Liver (tissue), 9 donors: ENCODE data around the gene GUCA1A. TPM values are rescaled to one million over a fixed set of nuclear protein-coding genes. Genes with fewer than 3 reads are reported as not detected.

Source experiments
- DNase-seq: peaks from one replicate; pipeline ENCODE4 v3.0.0-alpha.2; 2017; ENCODE audit warnings: low spot score
- H3K27ac ChIP-seq, 2 donors: one replicate each; pipeline ENCODE4 v1.7.0; 2013; ENCODE audit warnings: inconsistent platforms in 2 of 2, low read length in 2 of 2, control low read depth in 1 of 2, low read depth in 1 of 2, mild to moderate bottlenecking in 1 of 2
- H3K27me3 ChIP-seq, 4 donors: one replicate each; pipeline versions ENCODE4 v1.6.1 to v1.7.0; 2013; ENCODE audit warnings: low read length in 3 of 4, inconsistent platforms in 1 of 4, mild to moderate bottlenecking in 1 of 4, moderate library complexity in 1 of 4; ENCODE audit not compliant: control insufficient read depth in 4 of 4, insufficient read depth in 4 of 4
- H3K36me3 ChIP-seq, 4 donors: one replicate each; pipeline versions ENCODE4 v1.6.1 to v1.7.0; 2013; ENCODE audit warnings: low read length in 3 of 4, mild to moderate bottlenecking in 3 of 4, low read depth in 1 of 4, moderate library complexity in 1 of 4; ENCODE audit not compliant: control insufficient read depth in 4 of 4, insufficient read depth in 3 of 4
- H3K4me1 ChIP-seq, 4 donors: one replicate each; pipeline versions ENCODE4 v1.6.1 to v1.7.0; 2013; ENCODE audit warnings: low read length in 3 of 4, mild to moderate bottlenecking in 3 of 4, moderate library complexity in 1 of 4; ENCODE audit not compliant: control insufficient read depth in 4 of 4, insufficient read depth in 4 of 4
- H3K4me3 ChIP-seq, 3 donors: one replicate each; pipeline versions ENCODE4 v1.6.1 to v1.7.0; 2013; ENCODE audit warnings: low read length in 3 of 3, control low read depth in 1 of 3, low read depth in 1 of 3, mild to moderate bottlenecking in 1 of 3
- H3K9ac ChIP-seq, 2 donors: one replicate each; pipeline ENCODE4 v1.7.0; 2013; ENCODE audit warnings: low read length in 2 of 2, mild to moderate bottlenecking in 2 of 2, moderate library complexity in 2 of 2, control low read depth in 1 of 2, low read depth in 1 of 2
- H3K9me3 ChIP-seq, 4 donors: one replicate each; pipeline versions ENCODE4 v1.6.1 to v1.7.0; 2013; ENCODE audit warnings: low read length in 3 of 4; ENCODE audit not compliant: control insufficient read depth in 4 of 4
- EGR1 ChIP-seq, 2 donors: IDR thresholded peaks; 2 replicates each; pipeline ENCODE4 v1.6.1; 2016 to 2018; ENCODE audit warnings: antibody characterized with exemption in 2 of 2, low read depth in 2 of 2
- FOXA1 ChIP-seq: IDR thresholded peaks from 2 replicates; pipeline ENCODE4 v1.6.1; 2016; ENCODE audit warnings: antibody characterized with exemption
- FOXA2 ChIP-seq: IDR thresholded peaks from 2 replicates; pipeline ENCODE4 v1.6.1; 2016; ENCODE audit warnings: antibody characterized with exemption
- GABPA ChIP-seq, 2 donors: IDR thresholded peaks in 1 of 2; conservative IDR thresholded peaks in 1 of 2; 2 replicates each; pipeline ENCODE4 v1.6.1; 2016; ENCODE audit warnings: antibody characterized with exemption in 2 of 2, mild to moderate bottlenecking in 1 of 2, moderate library complexity in 1 of 2
- HNF4A ChIP-seq, 2 donors: conservative IDR thresholded peaks; 2 replicates each; pipeline ENCODE4 v1.6.1; 2016; ENCODE audit warnings: antibody characterized with exemption in 2 of 2, mild to moderate bottlenecking in 2 of 2
- HNF4G ChIP-seq: IDR thresholded peaks from 2 replicates; pipeline ENCODE4 v1.6.1; 2016; ENCODE audit warnings: antibody characterized with exemption
- JUND ChIP-seq, 2 donors: IDR thresholded peaks; 2 replicates each; pipeline ENCODE4 v1.6.1; 2016; ENCODE audit warnings: antibody characterized with exemption in 2 of 2
- MAX ChIP-seq: IDR thresholded peaks from 2 replicates; pipeline ENCODE4 v1.6.1; 2016; ENCODE audit warnings: antibody characterized with exemption
- NR2F2 ChIP-seq: IDR thresholded peaks from 2 replicates; pipeline ENCODE4 v1.6.1; 2016; ENCODE audit warnings: antibody characterized with exemption
- RXRA ChIP-seq, 2 donors: IDR thresholded peaks; 2 replicates each; pipeline ENCODE4 v1.6.1; 2017 to 2018; ENCODE audit warnings: antibody characterized with exemption in 2 of 2, mild to moderate bottlenecking in 1 of 2
- SP1 ChIP-seq: IDR thresholded peaks from 2 replicates; pipeline ENCODE4 v1.6.1; 2018; ENCODE audit warnings: antibody characterized with exemption, mild to moderate bottlenecking
- TAF1 ChIP-seq: conservative IDR thresholded peaks from 2 replicates; pipeline ENCODE4 v1.6.1; 2016; ENCODE audit warnings: antibody characterized with exemption, mild to moderate bottlenecking
- YY1 ChIP-seq: IDR thresholded peaks from 2 replicates; pipeline ENCODE4 v1.6.1; 2016; ENCODE audit warnings: antibody characterized with exemption, mild to moderate bottlenecking
- WGBS: extraction: QIAGEN DNeasy Blood & Tissue Kit; methylation state at CpG from one replicate; pipeline ENCODE4 v1.1.7; 2013; 5-methylcytosine and 5-hydroxymethylcytosine counted together
- polyA plus RNA-seq, 2 donors: library from polyadenylated mRNA; stranded (reverse) in 1 of 2; unstranded in 1 of 2; fragments of 200-250 nt in 1 of 2; fragments of >200 nt in 1 of 2; fragmentation: Nextera tagmentation in 1 of 2; extraction: Ambion mirVana in 1 of 2; gene quantifications; one replicate each; pipeline versions ENCODE4 v1.2.1 to v1.2.3, GENCODE V29; 2013 to 2015
- total RNA-seq, 2 donors: library from RNA; depleted of rRNA; stranded (reverse); fragments of >200 nt; gene quantifications; one replicate each; pipeline ENCODE4 v1.2.3, GENCODE V29; 2014
- TF ChIP-seq, protein P1 (sequence below): IDR thresholded peaks from 2 replicates; pipeline ENCODE4 v1.6.1; 2016; ENCODE audit warnings: antibody characterized with exemption, mild to moderate bottlenecking
- TF ChIP-seq, protein P2 (sequence below): IDR thresholded peaks from 2 replicates; pipeline ENCODE4 v1.6.1; 2016; ENCODE audit warnings: antibody characterized with exemption
- TF ChIP-seq, protein P3 (sequence below): IDR thresholded peaks from 2 replicates; pipeline ENCODE4 v1.6.1; 2016; ENCODE audit warnings: antibody characterized with exemption
- TF ChIP-seq, protein P4 (sequence below): fragments of 150-350 bp; IDR thresholded peaks from 2 replicates; pipeline ENCODE4 v1.5.1; 2017; ENCODE audit warnings: improper control_type of control experiment, low read depth, low read length; ENCODE audit not compliant: missing input control
- donor health status: healthy.
- donor health status: healthy.
- donor health status: healthy.
- donor health status: healthy.
- donor health status: healthy.

The GUCA1A gene
- total and polyA plus RNA-seq, 4 donors = not detected

DNA sequence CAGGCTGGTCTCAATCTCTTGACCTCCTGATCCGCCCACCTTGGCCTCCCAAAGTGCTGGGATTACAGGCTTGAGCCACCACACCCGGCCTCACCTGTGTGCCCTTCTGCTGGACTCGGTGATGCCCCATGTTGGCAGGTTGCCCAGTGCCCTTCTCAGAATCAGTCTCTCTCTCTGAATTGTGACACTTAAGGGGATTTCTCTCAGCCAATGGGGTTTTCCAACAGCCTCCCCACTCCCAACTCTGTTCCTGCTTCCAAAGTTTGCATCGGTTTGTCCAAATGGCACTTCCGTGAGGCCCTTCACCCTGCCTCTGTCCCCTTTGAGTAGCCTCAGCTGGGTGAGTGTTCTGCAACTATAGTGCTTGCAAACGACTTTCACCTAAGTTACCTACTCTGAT, 47.6 kb downstream of the GUCA1A start:
- H3K9ac ChIP-seq = no peak overlapping the region
- H3K36me3 ChIP-seq = no peaks in the 10 kb centered on the region
- DNase-seq = no peak
- 75% methylated on average over 6 of the region's 6 CpGs for WGBS
- no peaks in the 10 kb centered on the region for H3K27me3 ChIP-seq
- no peaks in the 10 kb centered on the region for H3K9me3 ChIP-seq
- no peak overlapping the region for H3K4me3 ChIP-seq
- TF ChIP-seq MAX = no peak
- TF ChIP-seq FOXA2 = no peak
- no peak for TF ChIP-seq HNF4A (conservative IDR thresholded peaks at IDR 0.05)
- no peak for TF ChIP-seq HNF4G
- no peak for TF ChIP-seq YY1
- TF ChIP-seq, protein P1, sequence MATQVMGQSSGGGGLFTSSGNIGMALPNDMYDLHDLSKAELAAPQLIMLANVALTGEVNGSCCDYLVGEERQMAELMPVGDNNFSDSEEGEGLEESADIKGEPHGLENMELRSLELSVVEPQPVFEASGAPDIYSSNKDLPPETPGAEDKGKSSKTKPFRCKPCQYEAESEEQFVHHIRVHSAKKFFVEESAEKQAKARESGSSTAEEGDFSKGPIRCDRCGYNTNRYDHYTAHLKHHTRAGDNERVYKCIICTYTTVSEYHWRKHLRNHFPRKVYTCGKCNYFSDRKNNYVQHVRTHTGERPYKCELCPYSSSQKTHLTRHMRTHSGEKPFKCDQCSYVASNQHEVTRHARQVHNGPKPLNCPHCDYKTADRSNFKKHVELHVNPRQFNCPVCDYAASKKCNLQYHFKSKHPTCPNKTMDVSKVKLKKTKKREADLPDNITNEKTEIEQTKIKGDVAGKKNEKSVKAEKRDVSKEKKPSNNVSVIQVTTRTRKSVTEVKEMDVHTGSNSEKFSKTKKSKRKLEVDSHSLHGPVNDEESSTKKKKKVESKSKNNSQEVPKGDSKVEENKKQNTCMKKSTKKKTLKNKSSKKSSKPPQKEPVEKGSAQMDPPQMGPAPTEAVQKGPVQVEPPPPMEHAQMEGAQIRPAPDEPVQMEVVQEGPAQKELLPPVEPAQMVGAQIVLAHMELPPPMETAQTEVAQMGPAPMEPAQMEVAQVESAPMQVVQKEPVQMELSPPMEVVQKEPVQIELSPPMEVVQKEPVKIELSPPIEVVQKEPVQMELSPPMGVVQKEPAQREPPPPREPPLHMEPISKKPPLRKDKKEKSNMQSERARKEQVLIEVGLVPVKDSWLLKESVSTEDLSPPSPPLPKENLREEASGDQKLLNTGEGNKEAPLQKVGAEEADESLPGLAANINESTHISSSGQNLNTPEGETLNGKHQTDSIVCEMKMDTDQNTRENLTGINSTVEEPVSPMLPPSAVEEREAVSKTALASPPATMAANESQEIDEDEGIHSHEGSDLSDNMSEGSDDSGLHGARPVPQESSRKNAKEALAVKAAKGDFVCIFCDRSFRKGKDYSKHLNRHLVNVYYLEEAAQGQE = no peak
- no peak for TF ChIP-seq JUND (IDR thresholded peaks at IDR 0.05)
- no peak for TF ChIP-seq NR2F2
- TF ChIP-seq FOXA1 = no peak
- TF ChIP-seq, protein P2, sequence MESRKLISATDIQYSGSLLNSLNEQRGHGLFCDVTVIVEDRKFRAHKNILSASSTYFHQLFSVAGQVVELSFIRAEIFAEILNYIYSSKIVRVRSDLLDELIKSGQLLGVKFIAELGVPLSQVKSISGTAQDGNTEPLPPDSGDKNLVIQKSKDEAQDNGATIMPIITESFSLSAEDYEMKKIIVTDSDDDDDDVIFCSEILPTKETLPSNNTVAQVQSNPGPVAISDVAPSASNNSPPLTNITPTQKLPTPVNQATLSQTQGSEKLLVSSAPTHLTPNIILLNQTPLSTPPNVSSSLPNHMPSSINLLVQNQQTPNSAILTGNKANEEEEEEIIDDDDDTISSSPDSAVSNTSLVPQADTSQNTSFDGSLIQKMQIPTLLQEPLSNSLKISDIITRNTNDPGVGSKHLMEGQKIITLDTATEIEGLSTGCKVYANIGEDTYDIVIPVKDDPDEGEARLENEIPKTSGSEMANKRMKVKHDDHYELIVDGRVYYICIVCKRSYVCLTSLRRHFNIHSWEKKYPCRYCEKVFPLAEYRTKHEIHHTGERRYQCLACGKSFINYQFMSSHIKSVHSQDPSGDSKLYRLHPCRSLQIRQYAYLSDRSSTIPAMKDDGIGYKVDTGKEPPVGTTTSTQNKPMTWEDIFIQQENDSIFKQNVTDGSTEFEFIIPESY = no peak
- no peak for TF ChIP-seq GABPA (IDR thresholded peaks at IDR 0.05 in 1 of 2, conservative IDR thresholded peaks at IDR 0.05 in 1 of 2)
- TF ChIP-seq EGR1 (IDR thresholded peaks at IDR 0.05; ENCODE audit: low read depth in 2 of 2) = no peak
- TF ChIP-seq, protein P3, sequence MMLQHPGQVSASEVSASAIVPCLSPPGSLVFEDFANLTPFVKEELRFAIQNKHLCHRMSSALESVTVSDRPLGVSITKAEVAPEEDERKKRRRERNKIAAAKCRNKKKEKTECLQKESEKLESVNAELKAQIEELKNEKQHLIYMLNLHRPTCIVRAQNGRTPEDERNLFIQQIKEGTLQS = no peak
- TF ChIP-seq, protein P4, sequence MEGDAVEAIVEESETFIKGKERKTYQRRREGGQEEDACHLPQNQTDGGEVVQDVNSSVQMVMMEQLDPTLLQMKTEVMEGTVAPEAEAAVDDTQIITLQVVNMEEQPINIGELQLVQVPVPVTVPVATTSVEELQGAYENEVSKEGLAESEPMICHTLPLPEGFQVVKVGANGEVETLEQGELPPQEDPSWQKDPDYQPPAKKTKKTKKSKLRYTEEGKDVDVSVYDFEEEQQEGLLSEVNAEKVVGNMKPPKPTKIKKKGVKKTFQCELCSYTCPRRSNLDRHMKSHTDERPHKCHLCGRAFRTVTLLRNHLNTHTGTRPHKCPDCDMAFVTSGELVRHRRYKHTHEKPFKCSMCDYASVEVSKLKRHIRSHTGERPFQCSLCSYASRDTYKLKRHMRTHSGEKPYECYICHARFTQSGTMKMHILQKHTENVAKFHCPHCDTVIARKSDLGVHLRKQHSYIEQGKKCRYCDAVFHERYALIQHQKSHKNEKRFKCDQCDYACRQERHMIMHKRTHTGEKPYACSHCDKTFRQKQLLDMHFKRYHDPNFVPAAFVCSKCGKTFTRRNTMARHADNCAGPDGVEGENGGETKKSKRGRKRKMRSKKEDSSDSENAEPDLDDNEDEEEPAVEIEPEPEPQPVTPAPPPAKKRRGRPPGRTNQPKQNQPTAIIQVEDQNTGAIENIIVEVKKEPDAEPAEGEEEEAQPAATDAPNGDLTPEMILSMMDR = no peak
- TF ChIP-seq RXRA (IDR thresholded peaks at IDR 0.05) = no peak
- H3K27ac ChIP-seq = no peak overlapping the region
- peaks cover 3 to 11% (median 10%) of the 10 kb centered on the region in 4 donors for H3K4me1 ChIP-seq

GRCh38 chr6:42221546-42221945, 48.4 kb downstream of the GUCA1A start:
- Histone ChIP-seq H3K4me3 (no peak overlapping the region), H3K36me3 (no peaks in the 10 kb centered on the region), H3K4me1 (peaks cover under 1 to 12% (median 9%) of the 10 kb centered on the region in 4 donors), H3K9me3 (no peaks in the 10 kb centered on the region), H3K27ac (no peak overlapping the region), H3K27me3 (no peaks in the 10 kb centered on the region), H3K9ac (no peak overlapping the region)
- WGBS = 92% methylated on average over 4 of the region's 4 CpGs
- DNase-seq = no peak
- TF ChIP-seq MAX = no peak
- TF ChIP-seq, protein P1 = no peak
- TF ChIP-seq EGR1 (IDR thresholded peaks at IDR 0.05; ENCODE audit: low read depth in 2 of 2) = no peak
- TF ChIP-seq GABPA (IDR thresholded peaks at IDR 0.05 in 1 of 2, conservative IDR thresholded peaks at IDR 0.05 in 1 of 2) = no peak
- no peak for TF ChIP-seq SP1
- TF ChIP-seq, protein P2 = no peak
- TF ChIP-seq TAF1 = no peak
- no peak for TF ChIP-seq YY1
- no peak for TF ChIP-seq FOXA1
- no peak for TF ChIP-seq NR2F2
- TF ChIP-seq JUND (IDR thresholded peaks at IDR 0.05) = no peak
- TF ChIP-seq, protein P3 = no peak
- no peak for TF ChIP-seq RXRA (IDR thresholded peaks at IDR 0.05)
